ENCODE results near the gene TRIOBP.

TRIOBP gene

GRCh38 chr22:37805810-37806277 lies 109.0 kb downstream of the TRIOBP start:
- DNase-seq (ENCODE audit: low read depth, low spot score): no peak

DNA sequence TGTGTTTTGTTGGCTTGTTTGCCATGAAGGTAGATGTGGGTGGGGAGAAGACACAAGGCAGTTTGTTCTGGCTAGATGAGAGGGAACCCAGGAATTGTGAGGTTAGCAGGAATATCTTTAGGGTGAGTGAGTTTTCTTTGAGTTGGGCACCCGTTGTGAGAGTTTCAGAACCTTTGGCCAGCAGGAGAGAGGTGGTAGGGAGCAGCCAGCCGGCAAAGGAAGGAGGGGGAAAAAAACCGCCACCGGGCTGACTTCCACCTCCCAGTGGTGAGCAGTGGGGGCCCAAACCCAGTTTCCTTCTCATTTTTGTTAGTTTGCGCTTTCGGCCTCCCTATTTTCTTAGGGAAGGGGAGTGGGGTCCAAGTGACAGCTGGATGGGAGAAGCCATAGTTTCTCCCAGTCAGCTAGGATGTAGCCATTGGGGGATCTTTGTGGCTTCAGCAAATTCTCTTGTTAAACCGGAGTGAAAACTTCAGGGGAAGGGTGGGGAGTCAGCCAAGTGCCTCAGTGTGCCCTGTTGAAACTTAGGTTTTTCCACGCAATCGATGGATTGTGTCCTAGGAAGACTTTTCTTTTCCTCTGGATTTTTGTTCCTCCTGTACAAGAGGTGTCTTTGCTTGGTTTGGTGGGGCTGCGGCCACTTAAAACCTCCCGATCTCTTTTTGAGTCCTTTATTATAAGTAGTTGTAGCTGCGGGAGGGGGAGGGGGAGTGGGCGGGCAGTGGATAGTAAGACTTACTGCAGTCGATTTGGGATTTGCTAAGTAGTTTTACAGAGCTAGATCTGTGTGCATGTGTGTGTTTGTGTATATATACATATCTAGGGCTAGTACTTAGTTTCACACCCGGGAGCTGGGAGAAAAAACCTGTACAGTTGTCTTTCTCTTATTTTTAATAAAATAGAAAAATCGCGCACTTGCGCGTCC lies 109.8 kb downstream of the TRIOBP start:
- peak; percentile 60 for DNase-seq (ENCODE audit: low read depth, low spot score)

DNA sequence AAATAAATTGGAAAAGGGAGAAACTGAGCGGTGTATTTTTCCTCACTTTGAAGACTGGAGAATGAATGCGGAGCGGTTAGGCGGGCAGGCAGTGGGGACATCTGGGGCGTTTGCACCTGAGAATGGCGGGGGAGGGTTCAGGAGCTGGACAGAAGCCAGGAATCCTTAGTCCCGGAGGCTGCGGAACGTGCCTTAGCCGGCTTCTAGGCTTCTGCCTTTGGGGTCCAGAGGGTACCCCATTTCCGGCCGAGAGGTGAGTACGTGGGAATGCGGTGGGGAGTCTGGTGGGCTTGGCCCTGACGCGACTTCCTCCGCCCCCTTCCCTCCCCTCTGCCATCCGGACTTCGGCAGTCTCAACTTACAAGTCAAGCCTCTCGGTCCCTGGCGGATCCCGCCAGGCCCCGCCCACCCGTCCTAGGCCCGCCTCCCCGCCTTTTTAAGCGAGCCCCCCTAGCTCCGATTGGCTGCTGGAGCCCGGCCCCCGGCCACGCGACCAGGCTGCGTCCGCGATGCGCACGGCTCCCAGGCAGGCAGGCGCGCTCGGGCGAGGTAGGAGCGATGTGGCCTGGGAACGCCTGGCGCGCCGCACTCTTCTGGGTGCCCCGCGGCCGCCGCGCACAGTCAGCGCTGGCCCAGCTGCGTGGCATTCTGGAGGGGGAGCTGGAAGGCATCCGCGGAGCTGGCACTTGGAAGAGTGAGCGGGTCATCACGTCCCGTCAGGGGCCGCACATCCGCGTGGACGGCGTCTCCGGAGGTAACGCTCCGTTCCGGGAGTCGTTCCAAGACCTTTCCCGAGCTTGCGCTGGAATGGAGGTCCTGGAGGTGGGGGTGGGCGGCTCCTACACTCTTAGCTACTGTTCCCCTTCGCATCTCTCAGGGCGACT lies 110.8 kb downstream of the TRIOBP start, which contains the start of gene GCAT:
Gene GCAT, plus strand, starts transcription at position 525 of the 884 bp plus-strand sequence. Its CDS starts 34 bp downstream, at position 559.
- DNase-seq (ENCODE audit: low read depth, low spot score): peak; percentile 97

DNA sequence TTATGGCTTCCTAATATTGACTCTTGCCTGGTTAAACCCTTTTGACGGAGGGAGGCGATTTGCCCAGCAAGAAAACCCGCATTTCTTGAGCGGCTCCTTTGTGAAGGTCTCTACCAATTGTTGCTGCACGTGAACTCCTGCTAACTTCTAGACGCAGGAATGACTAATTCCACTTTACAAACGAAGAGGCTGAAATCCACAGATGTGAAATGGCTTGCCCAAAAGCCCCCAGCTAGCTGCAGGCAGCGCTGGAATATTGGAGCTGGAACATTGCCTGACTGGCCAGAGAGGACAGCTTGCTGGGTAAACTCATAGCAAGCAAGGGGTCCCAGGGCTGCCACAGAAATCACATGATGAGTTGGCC lies 111.4 kb downstream of the TRIOBP start:
- DNase-seq (ENCODE audit: low read depth, low spot score): no peak

GRCh38 chr22:37809672-37810333 lies 113.0 kb downstream of the TRIOBP start:
- DNase-seq (ENCODE audit: low read depth, low spot score): no peak

DNA sequence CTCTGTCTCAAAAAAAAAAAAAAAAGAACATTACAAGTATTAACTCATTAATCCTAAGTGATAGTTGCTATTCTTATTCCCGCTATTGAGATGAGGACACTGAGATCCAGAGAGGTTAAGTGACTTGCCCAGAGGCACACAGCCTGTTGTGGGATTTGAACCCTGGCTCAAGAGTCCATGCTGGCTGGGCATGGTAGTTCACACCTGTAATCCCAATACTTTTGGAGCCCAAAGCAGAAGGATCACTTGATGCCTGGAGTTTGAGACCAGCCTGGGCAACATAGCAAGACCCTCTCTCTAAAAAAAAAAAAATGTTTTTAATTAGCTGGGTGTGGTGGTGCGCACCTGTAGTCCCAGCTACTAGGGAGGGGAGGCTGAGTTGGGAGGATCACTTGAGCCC lies 115.0 kb downstream of the TRIOBP start:
- DNase-seq (ENCODE audit: low read depth, low spot score): no peak

GRCh38 chr22:37812869-37813678 lies 116.2 kb downstream of the TRIOBP start:
- DNase-seq (ENCODE audit: low read depth, low spot score): no peak

DNA sequence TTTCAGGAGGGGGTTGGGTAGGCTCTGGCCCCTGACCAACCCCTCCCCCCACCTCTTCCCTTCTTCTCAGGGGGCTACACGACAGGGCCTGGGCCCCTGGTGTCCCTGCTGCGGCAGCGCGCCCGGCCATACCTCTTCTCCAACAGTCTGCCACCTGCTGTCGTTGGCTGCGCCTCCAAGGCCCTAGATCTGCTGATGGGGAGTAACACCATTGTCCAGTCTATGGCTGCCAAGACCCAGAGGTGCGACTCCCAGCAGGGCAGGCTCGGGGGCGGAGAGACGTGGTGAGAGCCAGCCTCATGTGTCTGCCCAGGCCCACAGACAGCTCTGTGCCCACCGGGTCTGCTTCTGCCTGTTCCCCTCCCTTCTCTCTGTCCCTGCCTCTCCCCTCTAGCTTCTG lies 118.7 kb downstream of the TRIOBP start:
- no peak for DNase-seq (ENCODE audit: low read depth, low spot score)

- no peak for DNase-seq (ENCODE audit: low read depth, low spot score)
These were observed 119.8 kb downstream of the TRIOBP start for GRCh38 chr22:37816543-37817180.

GRCh38 chr22:37817705-37818408 lies 121.0 kb downstream of the TRIOBP start:
- DNase-seq (ENCODE audit: low read depth, low spot score): peak; percentile 95

DNA sequence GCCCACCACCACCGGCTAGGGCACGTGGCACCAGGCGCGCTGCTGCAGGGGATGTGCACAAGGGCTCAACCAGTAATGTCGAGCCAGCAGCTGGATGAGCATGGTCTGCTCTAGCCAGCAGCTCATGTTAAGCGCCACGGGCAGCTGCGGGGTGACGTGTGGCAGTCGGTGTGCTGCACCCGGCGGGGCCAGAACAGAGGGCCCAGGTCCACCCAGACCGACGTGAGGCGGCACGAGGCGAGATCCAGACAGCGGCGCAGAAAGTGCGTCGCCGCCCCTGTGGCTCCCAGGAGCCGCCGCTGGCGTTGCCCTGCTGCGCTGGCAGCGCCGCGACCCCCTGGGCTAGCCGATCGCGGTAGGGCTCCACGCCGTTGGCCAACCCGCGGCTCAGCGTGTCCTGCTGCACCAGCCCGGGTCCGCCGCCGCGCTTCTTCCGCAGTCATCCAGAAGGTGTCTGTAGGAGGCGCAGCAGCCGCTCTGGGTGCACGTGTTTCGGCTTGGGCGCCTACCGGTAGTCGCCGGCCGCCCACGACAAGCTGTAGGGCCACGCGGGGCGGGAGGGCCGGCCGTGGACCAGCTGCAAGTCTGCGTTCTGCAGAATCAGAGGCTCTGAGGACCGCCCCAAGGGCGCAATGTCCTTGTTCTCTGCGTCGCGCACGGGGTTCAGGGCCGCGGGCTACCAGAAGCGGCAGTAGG lies 121.7 kb downstream of the TRIOBP start:
- peak; percentile 77 for DNase-seq (ENCODE audit: low read depth, low spot score)

DNA sequence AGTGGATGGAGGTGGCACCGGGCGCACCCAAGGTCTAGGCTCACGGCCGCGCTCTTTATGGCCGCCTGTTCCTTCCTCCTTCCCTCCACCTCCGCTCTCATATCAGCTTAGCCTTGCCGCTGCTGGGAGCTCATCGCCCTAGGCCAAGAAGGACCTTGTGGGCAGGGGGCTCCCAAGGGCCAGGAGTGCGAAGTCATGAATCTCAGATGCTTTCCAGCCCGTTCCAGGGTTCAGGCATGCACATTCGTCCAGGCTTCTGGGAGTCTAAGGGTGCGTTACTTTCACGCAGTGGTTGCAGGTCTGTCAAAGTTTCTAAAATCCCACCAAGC lies 122.2 kb downstream of the TRIOBP start:
- DNase-seq (ENCODE audit: low read depth, low spot score): no peak

DNA sequence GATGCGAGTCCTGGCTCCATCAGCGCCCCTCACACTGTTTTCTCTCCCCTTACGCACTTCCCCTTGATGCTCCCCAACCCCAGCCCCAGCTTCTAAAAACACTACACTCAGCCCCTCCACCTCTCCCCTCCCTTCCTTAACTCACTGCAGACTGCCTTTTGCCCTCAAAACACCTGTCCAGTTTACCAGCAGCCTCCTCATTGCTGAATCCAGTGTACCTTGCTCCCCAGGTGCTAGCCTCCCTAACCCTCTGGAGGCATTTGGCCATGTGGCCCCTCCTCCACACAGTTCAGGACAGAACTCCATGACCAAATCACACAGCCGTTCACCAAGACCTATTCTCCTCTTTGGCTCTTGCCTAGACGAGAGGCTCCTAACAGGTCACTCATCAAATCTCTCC lies 123.5 kb downstream of the TRIOBP start:
- DNase-seq (ENCODE audit: low read depth, low spot score): no peak

DNA sequence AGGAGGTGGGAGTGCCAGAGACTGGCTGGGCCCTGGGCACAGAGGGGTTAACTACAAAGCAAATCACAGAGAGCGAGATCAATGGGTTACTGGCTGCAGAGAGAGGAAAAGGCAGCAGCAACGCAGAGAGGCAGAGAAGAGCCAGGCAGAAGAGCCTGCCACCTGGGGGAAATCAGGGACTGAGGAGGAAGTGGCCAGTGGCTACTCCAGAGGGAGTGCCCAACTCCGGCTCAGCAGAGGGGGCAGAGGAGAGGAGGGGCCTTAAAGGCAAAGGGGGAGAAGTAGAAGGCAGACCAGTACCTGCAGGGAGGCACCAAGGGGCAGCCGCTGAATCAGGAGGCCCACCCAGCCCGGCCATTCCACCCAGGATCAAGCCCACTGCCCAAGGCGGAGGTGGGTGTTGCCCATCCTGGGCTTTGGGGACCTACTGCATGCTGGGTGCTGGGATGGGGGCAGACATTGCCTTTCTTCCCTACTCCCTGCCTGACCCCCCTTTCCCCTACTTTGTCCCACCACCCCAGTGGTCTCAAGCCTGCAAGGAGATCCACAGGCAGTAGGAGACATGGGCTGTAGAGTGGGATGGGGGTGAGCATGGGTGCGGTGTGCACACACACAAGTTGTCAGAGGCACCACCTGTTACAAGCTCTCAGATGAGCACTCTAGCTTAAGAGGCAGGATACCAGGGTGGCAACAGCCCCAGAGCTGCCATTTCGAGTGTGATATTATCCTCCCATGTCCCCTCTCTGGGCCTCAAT lies 125.4 kb downstream of the TRIOBP start:
- DNase-seq (ENCODE audit: low read depth, low spot score): peak; percentile 52

- DNase-seq (ENCODE audit: low read depth, low spot score): no peak
These were observed 126.5 kb downstream of the TRIOBP start, which contains the start of gene GALR3 for GRCh38 chr22:37823134-37823985. Gene GALR3 (plus strand): TSS chr22:37823382. CDS start chr22:37823407, 25 bp downstream.

DNA sequence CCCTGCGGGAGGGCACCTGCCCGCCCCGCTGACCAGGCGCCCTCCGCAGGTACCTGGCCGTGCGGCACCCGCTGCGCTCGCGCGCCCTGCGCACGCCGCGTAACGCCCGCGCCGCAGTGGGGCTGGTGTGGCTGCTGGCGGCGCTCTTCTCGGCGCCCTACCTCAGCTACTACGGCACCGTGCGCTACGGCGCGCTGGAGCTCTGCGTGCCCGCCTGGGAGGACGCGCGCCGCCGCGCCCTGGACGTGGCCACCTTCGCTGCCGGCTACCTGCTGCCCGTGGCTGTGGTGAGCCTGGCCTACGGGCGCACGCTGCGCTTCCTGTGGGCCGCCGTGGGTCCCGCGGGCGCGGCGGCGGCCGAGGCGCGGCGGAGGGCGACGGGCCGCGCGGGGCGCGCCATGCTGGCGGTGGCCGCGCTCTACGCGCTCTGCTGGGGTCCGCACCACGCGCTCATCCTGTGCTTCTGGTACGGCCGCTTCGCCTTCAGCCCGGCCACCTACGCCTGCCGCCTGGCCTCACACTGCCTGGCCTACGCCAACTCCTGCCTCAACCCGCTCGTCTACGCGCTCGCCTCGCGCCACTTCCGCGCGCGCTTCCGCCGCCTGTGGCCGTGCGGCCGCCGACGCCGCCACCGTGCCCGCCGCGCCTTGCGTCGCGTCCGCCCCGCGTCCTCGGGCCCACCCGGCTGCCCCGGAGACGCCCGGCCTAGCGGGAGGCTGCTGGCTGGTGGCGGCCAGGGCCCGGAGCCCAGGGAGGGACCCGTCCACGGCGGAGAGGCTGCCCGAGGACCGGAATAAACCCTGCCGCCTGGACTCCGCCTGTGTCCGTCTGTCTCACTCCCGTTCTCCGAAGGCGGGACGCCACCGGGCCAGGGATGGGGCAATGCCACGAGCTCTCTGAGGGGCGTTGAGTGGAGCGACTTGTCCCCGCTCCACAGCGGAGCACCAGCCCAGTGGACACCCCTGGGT lies 128.1 kb downstream of the TRIOBP start:
- peak; percentile 52 for DNase-seq (ENCODE audit: low read depth, low spot score)

Measured in ELF-1 (cell line).